Progenitor cell of endocrine pancreas (in vitro differentiated cells): ENCODE data around the gene ORC3. TPM values are rescaled to one million over a fixed set of nuclear protein-coding genes. Genes with fewer than 3 reads are reported as not detected.

ENCODE experiments used
- DNase-seq: peaks from one replicate; pipeline ENCODE4 v3.0.0; 2021; ENCODE audit warnings: low spot score; ENCODE audit not compliant: unreplicated experiment
- H3K27ac Mint-ChIP-seq: 2 replicates; pipeline ENCODE4 v1.8.0; 2021; ENCODE audit warnings: mild to moderate bottlenecking, moderate library complexity, mixed read lengths
- H3K27me3 Mint-ChIP-seq: 2 replicates; pipeline ENCODE4 v1.8.0; 2021; ENCODE audit warnings: mixed read lengths
- H3K36me3 Mint-ChIP-seq: 2 replicates; pipeline ENCODE4 v1.8.0; 2022; ENCODE audit warnings: mixed read lengths; ENCODE audit not compliant: insufficient read depth
- H3K4me1 Mint-ChIP-seq: 2 replicates; pipeline ENCODE4 v1.8.0; 2021; ENCODE audit warnings: low read depth, mixed read lengths
- H3K4me3 Mint-ChIP-seq: 2 replicates; pipeline ENCODE4 v1.8.0; 2021; ENCODE audit warnings: low read depth, mild to moderate bottlenecking, moderate library complexity, mixed read lengths
- H3K9me3 Mint-ChIP-seq: 2 replicates; pipeline ENCODE4 v1.8.0; 2021; ENCODE audit warnings: low read depth, mixed read lengths
- CTCF ChIP-seq: fragments of 200-600 bp; sonication (generic); IDR thresholded peaks from one replicate; pipeline ENCODE4 v1.5.0; 2021; ENCODE audit warnings: antibody characterized with exemption, mild to moderate bottlenecking; ENCODE audit not compliant: unreplicated experiment
- total RNA-seq: library from RNA; stranded (reverse); gene quantifications from 2 replicates; pipeline ENCODE4 v1.2.1, GENCODE V29; 2021

The ORC3 gene
- total RNA-seq, 1 donor from 2014 or later: 31.6 TPM

- no peak for TF ChIP-seq CTCF
- Mint-ChIP-seq H3K4me1 (no peaks in the 10 kb centered on the region), H3K36me3 (peaks cover 9% of the 10 kb centered on the region), H3K27me3 (no peaks in the 10 kb centered on the region), H3K9me3 (no peaks in the 10 kb centered on the region), H3K4me3 (no peak overlapping the region), H3K27ac (no peak overlapping the region)
- no peak for DNase-seq
These were observed 55.1 kb downstream of the ORC3 start for GRCh38 chr6:87645080-87645479.

GRCh38 chr6:87653074-87653962 is 63.4 kb downstream of the ORC3 start:
- Mint-ChIP-seq H3K27me3 (no peaks in the 10 kb centered on the region), H3K4me3 (no peak overlapping the region)

GRCh38 chr6:87654122-87654521 is 64.2 kb downstream of the ORC3 start:
- Mint-ChIP-seq H3K27me3 (no peaks in the 10 kb centered on the region), H3K36me3 (peaks cover 18% of the 10 kb centered on the region), H3K4me3 (no peak overlapping the region), H3K9me3 (no peaks in the 10 kb centered on the region), H3K27ac (no peak overlapping the region), H3K4me1 (no peaks in the 10 kb centered on the region)
- DNase-seq: no peak
- no peak for TF ChIP-seq CTCF

More at GRCh38 chr6:87653074-87653962, 63.4 kb downstream of the ORC3 start:
- no peaks in the 10 kb centered on the region for H3K9me3 Mint-ChIP-seq
- H3K4me1 Mint-ChIP-seq: no peaks in the 10 kb centered on the region
- H3K36me3 Mint-ChIP-seq: peaks cover 16% of the 10 kb centered on the region
- no peak for TF ChIP-seq CTCF
- H3K27ac Mint-ChIP-seq: no peak overlapping the region
- no peak for DNase-seq

- Mint-ChIP-seq H3K27ac (no peak overlapping the region), H3K9me3 (no peaks in the 10 kb centered on the region), H3K4me3 (no peak overlapping the region), H3K27me3 (no peaks in the 10 kb centered on the region), H3K4me1 (no peaks in the 10 kb centered on the region), H3K36me3 (peaks cover 17% of the 10 kb centered on the region)
- no peak for TF ChIP-seq CTCF
- no peak for DNase-seq
These were observed 65.0 kb downstream of the ORC3 start for GRCh38 chr6:87654875-87655454.

- no peaks in the 10 kb centered on the region for H3K4me1 Mint-ChIP-seq
- peaks cover 16% of the 10 kb centered on the region for H3K36me3 Mint-ChIP-seq
- H3K27ac Mint-ChIP-seq: no peak overlapping the region
- no peaks in the 10 kb centered on the region for H3K27me3 Mint-ChIP-seq
- TF ChIP-seq CTCF: no peak
- no peak for DNase-seq
- H3K4me3 Mint-ChIP-seq: no peak overlapping the region
- no peaks in the 10 kb centered on the region for H3K9me3 Mint-ChIP-seq
These were observed 65.9 kb downstream of the ORC3 start for GRCh38 chr6:87655824-87656223.
